Naive B cell (primary cell): ENCODE measurements around the gene TDRD10. TPM values are rescaled to one million over a fixed set of nuclear protein-coding genes. Genes with fewer than 3 reads are reported as not detected.

Experiments used
- ATAC-seq, 2 donors: fragments of 150-1000 bp; cut with Tn5 transposase; 2 replicates each; pipeline ENCODE4 v1.10.0; 2021; ENCODE audit warnings: low read depth in 2 of 2, mild to moderate bottlenecking in 2 of 2, moderate library complexity in 2 of 2
- DNase-seq: peaks from one replicate; pipeline ENCODE4 v3.0.0; 2022
- H3K27ac Mint-ChIP-seq, 6 donors: one replicate each; pipeline ENCODE4 v1.8.0; 2020 to 2022; ENCODE audit warnings: mild to moderate bottlenecking in 6 of 6, mixed read lengths in 6 of 6, moderate library complexity in 5 of 6, inconsistent platforms in 2 of 6
- H3K27me3 Mint-ChIP-seq, 3 donors: one replicate each; pipeline ENCODE4 v1.8.0; 2021 to 2022; ENCODE audit warnings: mixed read lengths in 3 of 3, mild to moderate bottlenecking in 1 of 3
- H3K36me3 Mint-ChIP-seq, 2 donors: one replicate each; pipeline ENCODE4 v1.8.0; 2020 to 2022; ENCODE audit warnings: mixed read lengths in 2 of 2, inconsistent platforms in 1 of 2, mild to moderate bottlenecking in 1 of 2
- H3K4me1 Mint-ChIP-seq, 3 donors: one replicate each; pipeline ENCODE4 v1.8.0; 2020 to 2022; ENCODE audit warnings: mixed read lengths in 3 of 3, inconsistent platforms in 1 of 3, mild to moderate bottlenecking in 1 of 3, moderate library complexity in 1 of 3
- H3K4me3 Mint-ChIP-seq, 8 donors: one replicate each; pipeline ENCODE4 v1.8.0; 2020 to 2022; ENCODE audit warnings: mild to moderate bottlenecking in 8 of 8, mixed read lengths in 8 of 8, moderate library complexity in 8 of 8, inconsistent platforms in 2 of 8
- H3K9me3 Mint-ChIP-seq, 7 donors: one replicate each; pipeline ENCODE4 v1.8.0; 2020 to 2022; ENCODE audit warnings: mixed read lengths in 7 of 7, mild to moderate bottlenecking in 5 of 7, inconsistent platforms in 2 of 7, moderate library complexity in 1 of 7
- polyA plus RNA-seq, 6 donors: library from polyadenylated mRNA; unstranded; fragments of 300-500 nt; fragmentation: Illumina TruSeq; gene quantifications; one replicate each; pipeline ENCODE4 v1.2.3, GENCODE V29; 2021; ENCODE audit warnings: low read depth in 6 of 6

The TDRD10 gene
- polyA plus RNA-seq, 6 donors from 2014 or later = not detected

GRCh38 chr1:154557248-154557938 is 55.4 kb downstream of the TDRD10 start:
- H3K27ac Mint-ChIP-seq = peak overlapping the region; percentile 92 to 98 (median 94)
- H3K9me3 Mint-ChIP-seq = no peaks in the 10 kb centered on the region
- peaks cover 9 to 27% of the 10 kb centered on the region in 2 donors for H3K36me3 Mint-ChIP-seq
- ATAC-seq (no peak), DNase-seq (no peak)
- H3K27me3 Mint-ChIP-seq = no peaks in the 10 kb centered on the region
- H3K4me1 Mint-ChIP-seq = peaks cover 31 to 50% (median 41%) of the 10 kb centered on the region in 3 donors
- peak overlapping the region; percentile 87 to 99 (median 94) for H3K4me3 Mint-ChIP-seq

GRCh38 chr1:154557939-154558719 is 56.1 kb downstream of the TDRD10 start, which contains the start of gene UBE2Q1:
Gene UBE2Q1, minus strand, starts transcription at chr1:154558662. Its CDS starts 109 bp downstream, at chr1:154558553.
- Mint-ChIP-seq H3K4me1 (peaks cover 28 to 50% (median 40%) of the 10 kb centered on the region in 3 donors), H3K27me3 (no peaks in the 10 kb centered on the region), H3K9me3 (no peaks in the 10 kb centered on the region), H3K36me3 (peaks cover 9 to 20% of the 10 kb centered on the region in 2 donors), H3K4me3 (peak within 1 kb of the TSS; percentile 87 to 99 (median 98)), H3K27ac (peak within 1 kb of the TSS; percentile 94 to 100 (median 98))
- DNase-seq (peak; percentile 38), ATAC-seq (peak in 1 of 2 donors; percentile 4)

- no peaks in the 10 kb centered on the region for H3K27me3 Mint-ChIP-seq
- H3K9me3 Mint-ChIP-seq = no peaks in the 10 kb centered on the region
- H3K27ac Mint-ChIP-seq = peak overlapping the region; percentile 94 to 100 (median 98)
- peak overlapping the region; percentile 83 to 98 (median 96) for H3K4me3 Mint-ChIP-seq
- peaks cover 24 to 45% (median 40%) of the 10 kb centered on the region in 3 donors for H3K4me1 Mint-ChIP-seq
- DNase-seq (peak; percentile 100), ATAC-seq (peak; percentile 88 to 91)
- H3K36me3 Mint-ChIP-seq = peaks cover 9 to 12% of the 10 kb centered on the region in 2 donors
Observed at GRCh38 chr1:154558720-154559465, 56.9 kb downstream of the TDRD10 start.

- peak overlapping the region; percentile 83 to 98 (median 96) for H3K4me3 Mint-ChIP-seq
- ATAC-seq (peak; percentile 44 to 50), DNase-seq (peak; percentile 80)
- peaks cover 7 to 9% of the 10 kb centered on the region in 2 donors for H3K36me3 Mint-ChIP-seq
- H3K9me3 Mint-ChIP-seq = no peaks in the 10 kb centered on the region
- H3K4me1 Mint-ChIP-seq = peaks cover 24 to 43% (median 39%) of the 10 kb centered on the region in 3 donors
- H3K27ac Mint-ChIP-seq = peak overlapping the region; percentile 94 to 100 (median 98)
- no peaks in the 10 kb centered on the region for H3K27me3 Mint-ChIP-seq
Observed at GRCh38 chr1:154559466-154560044, 57.5 kb downstream of the TDRD10 start.

- DNase-seq (no peak), ATAC-seq (no peak)
- H3K4me3 Mint-ChIP-seq = no peak overlapping the region
- H3K9me3 Mint-ChIP-seq = no peaks in the 10 kb centered on the region
- H3K4me1 Mint-ChIP-seq = peaks cover 7 to 11% (median 8%) of the 10 kb centered on the region in 3 donors
- peaks cover 28 to 55% (median 43%) of the 10 kb centered on the region in 3 donors for H3K27me3 Mint-ChIP-seq
- peaks cover 0 to 5% of the 10 kb centered on the region in 2 donors for H3K36me3 Mint-ChIP-seq
- no peak overlapping the region for H3K27ac Mint-ChIP-seq
Observed at GRCh38 chr1:154565876-154566275, 63.9 kb downstream of the TDRD10 start.

GRCh38 chr1:154567386-154568156 is 65.6 kb downstream of the TDRD10 start, which contains the start of gene CHRNB2:
Gene CHRNB2, plus strand, starts transcription at chr1:154567778. Its CDS starts 267 bp downstream, at chr1:154568045.
- Mint-ChIP-seq H3K4me3 (peak within 1 kb of the TSS in 4 of 8 donors; percentile 25 to 74 (median 48)), H3K27me3 (peaks cover 28 to 70% (median 57%) of the 10 kb centered on the region in 3 donors), H3K4me1 (peaks cover 7 to 11% (median 8%) of the 10 kb centered on the region in 3 donors), H3K27ac (peak within 1 kb of the TSS in 3 of 6 donors; percentile 74 to 90 (median 89)), H3K36me3 (peaks cover 0 to 5% of the 10 kb centered on the region in 2 donors), H3K9me3 (no peaks in the 10 kb centered on the region)
- ATAC-seq (peak; percentile 93 to 97), DNase-seq (peak; percentile 69)

- ATAC-seq (no peak), DNase-seq (no peak)
- Mint-ChIP-seq H3K27me3 (peaks cover 30 to 77% (median 57%) of the 10 kb centered on the region in 3 donors), H3K27ac (no peak overlapping the region), H3K36me3 (peaks cover 0 to 5% of the 10 kb centered on the region in 2 donors), H3K4me1 (peaks cover 7 to 11% (median 8%) of the 10 kb centered on the region in 3 donors), H3K4me3 (peak overlapping the region in 2 of 8 donors; percentile 21 to 74), H3K9me3 (peaks cover 0 to under 1% (median 0%) of the 10 kb centered on the region in 7 donors)
Observed at GRCh38 chr1:154568157-154568815, 66.3 kb downstream of the TDRD10 start.

- DNase-seq (no peak), ATAC-seq (no peak)
- Mint-ChIP-seq H3K36me3 (peaks cover 0 to 5% of the 10 kb centered on the region in 2 donors), H3K27me3 (peaks cover 28 to 64% (median 61%) of the 10 kb centered on the region in 3 donors), H3K4me1 (peaks cover 8 to 16% (median 15%) of the 10 kb centered on the region in 3 donors), H3K9me3 (peaks cover 0 to 2% (median 0%) of the 10 kb centered on the region in 7 donors), H3K27ac (no peak overlapping the region), H3K4me3 (no peak overlapping the region)
Observed at GRCh38 chr1:154571244-154571963, 69.4 kb downstream of the TDRD10 start.

GRCh38 chr1:154571964-154572288 is 69.9 kb downstream of the TDRD10 start:
- Mint-ChIP-seq H3K4me1 (peaks cover 8 to 16% (median 15%) of the 10 kb centered on the region in 3 donors), H3K4me3 (no peak overlapping the region), H3K27ac (no peak overlapping the region), H3K27me3 (peaks cover 23 to 58% (median 56%) of the 10 kb centered on the region in 3 donors), H3K9me3 (peaks cover 0 to 2% (median 0%) of the 10 kb centered on the region in 7 donors), H3K36me3 (peaks cover 0 to 5% of the 10 kb centered on the region in 2 donors)
- ATAC-seq (no peak), DNase-seq (no peak)

- no peak overlapping the region for H3K4me3 Mint-ChIP-seq
- DNase-seq (no peak), ATAC-seq (no peak)
- peaks cover 0 to 2% of the 10 kb centered on the region in 2 donors for H3K36me3 Mint-ChIP-seq
- peaks cover 4 to 11% (median 11%) of the 10 kb centered on the region in 3 donors for H3K4me1 Mint-ChIP-seq
- peaks cover 18 to 52% (median 49%) of the 10 kb centered on the region in 3 donors for H3K27me3 Mint-ChIP-seq
- H3K9me3 Mint-ChIP-seq = peaks cover 0 to 2% (median 0%) of the 10 kb centered on the region in 7 donors
- peak overlapping the region in 1 of 6 donors; percentile 33 for H3K27ac Mint-ChIP-seq
Observed at GRCh38 chr1:154572468-154573167, 70.6 kb downstream of the TDRD10 start.
